HCT116 (cell line): ENCODE measurements around the gene TMEM232. TPM values are rescaled to one million over a fixed set of nuclear protein-coding genes. Genes with fewer than 3 reads are reported as not detected.

ENCODE experiments used
- ATAC-seq: fragments of 200-7000 bp; cut with Tn5 transposase; 2 replicates; pipeline ENCODE4 v1.9.1; 2020; ENCODE audit warnings: mild to moderate bottlenecking, moderate library complexity
- BruUV-seq: library from RNA; stranded (reverse); fragments of 400-500 nt; replicated peaks from 2 replicates; lab custom pipeline; 2021; lab: Mats Ljungman, UMichigan
- CTCF ChIA-PET: fragments of 300-600 bp; sonication (Branson Sonifier 250); formaldehyde crosslinking; loops from one replicate; lab custom pipeline; 2021; ENCODE audit warnings: antibody characterized with exemption; lab: Charles Lee
- POLR2A ChIA-PET: fragments of 300-600, 350-600 bp; sonication (Branson Sonifier 250); formaldehyde crosslinking; loops from one replicate; lab custom pipeline; 2021; ENCODE audit warnings: antibody characterized with exemption; lab: Charles Lee
- RAD21 ChIA-PET, 2 experiments: fragments of 300-600 bp; sonication (Branson Sonifier 250); formaldehyde crosslinking; loops; one replicate each; lab custom pipeline; 2023; ENCODE audit warnings: low total read pairs in 2 of 2; ENCODE audit not compliant: uncharacterized antibody in 2 of 2, unreplicated experiment in 2 of 2, low non-redundant PET in 1 of 2; lab: Charles Lee
- DNase-seq: peaks from one replicate; pipeline ENCODE4 v3.0.0-alpha.2; 2010; ENCODE audit warnings: low read depth, low spot score
- H2AFZ ChIP-seq: fragments of 200-600 bp; shearing (Covaris generic), sonication (generic); 2 replicates; pipeline ENCODE4 v1.6.1; 2017; ENCODE audit warnings: low read depth, mixed run types, mixed read lengths, antibody characterized with exemption, low read length; ENCODE audit not compliant: poor library complexity, severe bottlenecking
- H3K27ac ChIP-seq: 2 replicates; pipeline ENCODE4 v1.5.1; 2012; ENCODE audit warnings: low read depth, low read length
- H3K27me3 ChIP-seq: fragments of 200-600 bp; sonication (generic); 2 replicates; pipeline ENCODE4 v1.6.1; 2016; ENCODE audit warnings: mixed run types, low read length, mixed read lengths; ENCODE audit not compliant: insufficient read depth
- H3K36me3 ChIP-seq, 2 experiments: fragments of 200-500 bp in 1 of 2; fragments of 200-600 bp in 1 of 2; sonication (Bioruptor generic) in 1 of 2; sonication (generic) in 1 of 2; 2 replicates each; pipeline versions ENCODE4 v1.5.1 to v1.6.1; 2014 to 2016; ENCODE audit warnings: low read length in 2 of 2, inconsistent platforms in 1 of 2, mixed read lengths in 1 of 2, mixed run types in 1 of 2; ENCODE audit not compliant: insufficient read depth in 2 of 2, control insufficient read depth in 1 of 2
- H3K4me1 ChIP-seq, 2 experiments: fragments of 200-600 bp in 1 of 2; sonication (generic) in 1 of 2; 2 replicates each; pipeline versions ENCODE4 v1.5.1 to v1.6.1; 2012 to 2017; ENCODE audit warnings: low read length in 2 of 2, inconsistent platforms in 1 of 2, mild to moderate bottlenecking in 1 of 2, mixed read lengths in 1 of 2, mixed run types in 1 of 2, moderate library complexity in 1 of 2; ENCODE audit not compliant: insufficient read depth in 2 of 2, control insufficient read depth in 1 of 2
- H3K4me2 ChIP-seq: fragments of 200-600 bp; sonication (generic); 2 replicates; pipeline ENCODE4 v1.6.1; 2017; ENCODE audit warnings: mixed run types, low read length, mixed read lengths
- H3K4me3 ChIP-seq, 2 experiments: fragments of 200-600 bp in 1 of 2; sonication (generic) in 1 of 2; replicated peaks in 1 of 2; 2 replicates each; pipeline ENCODE4 v1.5.1; 2011 to 2016; ENCODE audit warnings: low read length in 2 of 2, control low read depth in 1 of 2, low read depth in 1 of 2, mild to moderate bottlenecking in 1 of 2, mixed read lengths in 1 of 2, mixed run types in 1 of 2
- H3K79me2 ChIP-seq: fragments of 200-600 bp; sonication (generic); 2 replicates; pipeline ENCODE4 v1.6.1; 2017; ENCODE audit warnings: mild to moderate bottlenecking, mixed run types, low read length, moderate library complexity, mixed read lengths; ENCODE audit not compliant: insufficient read depth
- H3K9ac ChIP-seq: fragments of 200-600 bp; sonication (generic); 2 replicates; pipeline ENCODE4 v1.6.1; 2016; ENCODE audit warnings: low read length, mixed read lengths
- H3K9me2 ChIP-seq: fragments of 200-600 bp; sonication (generic), shearing (Covaris generic); 2 replicates; pipeline ENCODE4 v1.6.1; 2017; ENCODE audit warnings: mixed run types, mild to moderate bottlenecking, moderate library complexity; ENCODE audit not compliant: insufficient read depth
- H3K9me3 ChIP-seq, 2 experiments: fragments of 200-500 bp in 1 of 2; fragments of 200-600 bp in 1 of 2; sonication (Bioruptor generic) in 1 of 2; sonication (generic) in 1 of 2; 2 replicates each; pipeline ENCODE4 v1.6.1; 2014 to 2017; ENCODE audit warnings: low read length in 2 of 2, mixed read lengths in 2 of 2, inconsistent platforms in 1 of 2, low read depth in 1 of 2, mild to moderate bottlenecking in 1 of 2, mixed run types in 1 of 2, moderate library complexity in 1 of 2; ENCODE audit not compliant: control insufficient read depth in 1 of 2, insufficient read depth in 1 of 2
- H4K20me1 ChIP-seq: fragments of 200-600 bp; sonication (generic), shearing (Covaris generic); 2 replicates; pipeline ENCODE4 v1.6.1; 2017; ENCODE audit warnings: mixed run types, mild to moderate bottlenecking, moderate library complexity; ENCODE audit not compliant: insufficient read depth
- CEBPB ChIP-seq: IDR thresholded peaks from 2 replicates; pipeline ENCODE4 v1.6.1; 2012; ENCODE audit warnings: low read depth
- EGR1 ChIP-seq: IDR thresholded peaks from 2 replicates; pipeline ENCODE4 v1.6.1; 2012; ENCODE audit warnings: low read depth
- ELF1 ChIP-seq: IDR thresholded peaks from 2 replicates; pipeline ENCODE4 v1.6.1; 2012; ENCODE audit warnings: low read depth, borderline replicate concordance
- EZH2phosphoT487 ChIP-seq: fragments of 200-600 bp; IDR thresholded peaks from 2 replicates; pipeline ENCODE4 v1.6.1; 2018; ENCODE audit warnings: antibody characterized with exemption, borderline replicate concordance
- JUND ChIP-seq: IDR thresholded peaks from 2 replicates; pipeline ENCODE4 v1.6.1; 2012
- MAX ChIP-seq: IDR thresholded peaks from 2 replicates; pipeline ENCODE4 v1.6.1; 2012
- POLR2A ChIP-seq: IDR thresholded peaks from 2 replicates; pipeline ENCODE4 v1.7.0; 2011; ENCODE audit warnings: borderline replicate concordance; ENCODE audit not compliant: insufficient read depth, insufficient read length; ENCODE audit errors: extremely low read depth
- RAD21 ChIP-seq: IDR thresholded peaks from 2 replicates; pipeline ENCODE4 v1.6.1; 2012; ENCODE audit warnings: low read depth, mild to moderate bottlenecking
- SIN3A ChIP-seq: IDR thresholded peaks from 2 replicates; pipeline ENCODE4 v1.6.1; 2012; ENCODE audit warnings: low read depth
- SP1 ChIP-seq: IDR thresholded peaks from 2 replicates; pipeline ENCODE4 v1.6.1; 2012; ENCODE audit warnings: low read depth
- ZBTB33 ChIP-seq: IDR thresholded peaks from 2 replicates; pipeline ENCODE4 v1.6.1; 2011; ENCODE audit warnings: mild to moderate bottlenecking, low read length, moderate library complexity; ENCODE audit not compliant: insufficient replicate concordance; ENCODE audit errors: extremely low read depth
- ZFX ChIP-seq: fragments of 450-650 bp; IDR thresholded peaks from 2 replicates; pipeline ENCODE4 v1.6.1; 2017
- ZNF274 ChIP-seq: fragments of 200-500 bp; sonication (Bioruptor generic); IDR thresholded peaks from 2 replicates; pipeline ENCODE4 v1.6.1; 2014; ENCODE audit warnings: mild to moderate bottlenecking, low read depth, low read length, inconsistent platforms
- intact Hi-C: fragments of 100-400 bp; cut with micrococcal nuclease; formaldehyde crosslinking; loops from 2 replicates; pipeline ENCODE4 v1.10.0; 2022
- total RNA-seq: library from RNA; stranded (reverse); gene quantifications from one replicate; pipeline ENCODE4 v1.2.1, GENCODE V29; 2021; ENCODE audit not compliant: unreplicated experiment

TMEM232 gene
- total RNA-seq, 1 experiment from 2014 or later = 1.2 TPM

GRCh38 chr5:110562191-110562590 lies 164.3 kb downstream of the TMEM232 start:
- H4K20me1 ChIP-seq = no peaks in the 10 kb centered on the region
- ATAC-seq (no peak), DNase-seq (no peak)
- intact Hi-C loops = no loop called here
- no peak overlapping the region for H3K27ac ChIP-seq
- CTCF ChIA-PET = no interaction called here
- TF ChIP-seq ELF1 = no peak
- TF ChIP-seq MAX = no peak
- TF ChIP-seq EZH2phosphoT487 = no peak
- TF ChIP-seq SP1 = no peak
- TF ChIP-seq SIN3A = no peak
- no peak for TF ChIP-seq ZBTB33
- TF ChIP-seq CEBPB = no peak
- TF ChIP-seq POLR2A = no peak
- TF ChIP-seq ZFX = no peak
- no peak for TF ChIP-seq EGR1
- TF ChIP-seq JUND = no peak
- no peak for TF ChIP-seq RAD21
- TF ChIP-seq ZNF274 = no peak
- RAD21 ChIA-PET = no interaction called here
- H3K27me3 ChIP-seq = no peaks in the 10 kb centered on the region
- no peaks in the 10 kb centered on the region for H3K36me3 ChIP-seq
- no peak overlapping the region for H3K4me3 ChIP-seq
- POLR2A ChIA-PET = no interaction called here
- no peak overlapping the region for H3K4me2 ChIP-seq
- no peaks in the 10 kb centered on the region for H3K9me2 ChIP-seq
- no peak overlapping the region for H2AFZ ChIP-seq
- no peaks in the 10 kb centered on the region for H3K79me2 ChIP-seq
- BruUV-seq = no TSS peak
- H3K9ac ChIP-seq = no peak overlapping the region
- H3K9me3 ChIP-seq = no peaks in the 10 kb centered on the region
- no peaks in the 10 kb centered on the region for H3K4me1 ChIP-seq
